ENCODE measurements around the gene RBP2.

RBP2 gene

DNA sequence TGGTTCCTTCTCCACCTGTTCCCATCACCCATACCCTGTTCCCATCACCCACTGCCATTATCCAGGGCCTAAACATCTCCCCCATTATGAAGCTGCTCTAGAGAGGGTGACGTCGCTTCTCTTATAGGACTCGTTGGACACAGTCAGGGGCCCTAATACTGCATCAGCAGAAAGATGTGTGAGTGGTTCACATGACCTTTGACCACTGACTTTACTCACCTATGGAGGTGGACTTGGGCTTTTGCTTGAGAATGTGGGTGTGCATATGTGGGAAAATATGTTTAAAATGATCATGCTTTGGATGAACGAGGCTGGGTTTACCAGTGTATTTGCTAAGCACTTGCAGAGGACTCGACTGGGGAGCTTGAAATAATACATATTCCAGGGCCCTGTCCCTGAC, 26.8 kb downstream of the RBP2 start:
- TF ChIP-seq, protein P1, sequence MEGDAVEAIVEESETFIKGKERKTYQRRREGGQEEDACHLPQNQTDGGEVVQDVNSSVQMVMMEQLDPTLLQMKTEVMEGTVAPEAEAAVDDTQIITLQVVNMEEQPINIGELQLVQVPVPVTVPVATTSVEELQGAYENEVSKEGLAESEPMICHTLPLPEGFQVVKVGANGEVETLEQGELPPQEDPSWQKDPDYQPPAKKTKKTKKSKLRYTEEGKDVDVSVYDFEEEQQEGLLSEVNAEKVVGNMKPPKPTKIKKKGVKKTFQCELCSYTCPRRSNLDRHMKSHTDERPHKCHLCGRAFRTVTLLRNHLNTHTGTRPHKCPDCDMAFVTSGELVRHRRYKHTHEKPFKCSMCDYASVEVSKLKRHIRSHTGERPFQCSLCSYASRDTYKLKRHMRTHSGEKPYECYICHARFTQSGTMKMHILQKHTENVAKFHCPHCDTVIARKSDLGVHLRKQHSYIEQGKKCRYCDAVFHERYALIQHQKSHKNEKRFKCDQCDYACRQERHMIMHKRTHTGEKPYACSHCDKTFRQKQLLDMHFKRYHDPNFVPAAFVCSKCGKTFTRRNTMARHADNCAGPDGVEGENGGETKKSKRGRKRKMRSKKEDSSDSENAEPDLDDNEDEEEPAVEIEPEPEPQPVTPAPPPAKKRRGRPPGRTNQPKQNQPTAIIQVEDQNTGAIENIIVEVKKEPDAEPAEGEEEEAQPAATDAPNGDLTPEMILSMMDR (IDR thresholded peaks at IDR 0.05; ENCODE audit: low read length, missing control alignments), result no peak
- DNase-seq (ENCODE audit: low read depth), result no peak
- H3K4me3 ChIP-seq (replicated peaks; ENCODE audit: low read depth, low read length), result no peak overlapping the region

DNA sequence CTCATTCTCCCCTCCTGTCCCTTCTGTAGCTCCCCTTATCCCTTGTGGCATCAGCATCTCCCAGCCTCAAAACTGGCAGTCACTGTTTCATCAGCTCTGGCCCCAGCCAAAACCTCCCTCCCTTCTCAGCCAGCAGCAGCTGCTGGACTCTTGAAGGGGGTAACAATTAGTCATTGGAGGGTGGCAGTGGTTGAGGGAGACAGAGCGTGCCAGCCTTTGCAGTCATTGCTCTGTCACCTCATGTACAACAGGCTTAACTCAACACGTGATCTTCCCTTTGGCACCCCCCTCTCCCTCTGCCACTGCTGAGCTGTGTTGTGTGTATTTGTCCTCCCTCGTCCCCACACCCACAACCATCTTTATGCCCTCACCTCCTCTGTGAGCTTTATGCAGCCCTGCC, 28.2 kb downstream of the RBP2 start:
- no peak overlapping the region for H3K4me3 ChIP-seq (replicated peaks; ENCODE audit: low read depth, low read length)
- TF ChIP-seq, protein P1 (IDR thresholded peaks at IDR 0.05; ENCODE audit: low read length, missing control alignments), result no peak
- DNase-seq (ENCODE audit: low read depth), result no peak

DNA sequence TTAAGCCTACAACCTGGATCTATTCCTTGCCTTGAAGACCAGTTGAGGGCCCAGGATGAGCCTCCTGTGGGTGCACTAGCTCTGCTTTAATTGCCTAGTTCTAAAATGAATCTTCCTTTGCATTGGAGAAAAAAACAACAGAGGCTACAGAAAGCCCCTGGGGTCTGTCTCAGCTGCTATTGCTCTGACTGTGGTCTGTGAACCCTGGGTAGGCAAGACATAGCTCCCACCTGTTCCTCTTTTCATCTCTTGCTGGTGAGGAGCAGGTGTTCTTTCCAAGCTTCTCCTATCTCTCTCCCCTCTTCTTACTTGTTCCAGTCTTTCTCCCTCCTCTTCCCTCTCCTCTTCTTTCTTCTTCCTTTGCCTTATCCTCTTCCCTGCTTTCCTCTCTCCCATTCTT, 28.8 kb downstream of the RBP2 start:
- H3K4me3 ChIP-seq (replicated peaks; ENCODE audit: low read depth, low read length), result no peak overlapping the region
- DNase-seq (ENCODE audit: low read depth), result no peak
- TF ChIP-seq, protein P1 (IDR thresholded peaks at IDR 0.05; ENCODE audit: low read length, missing control alignments), result no peak

DNA sequence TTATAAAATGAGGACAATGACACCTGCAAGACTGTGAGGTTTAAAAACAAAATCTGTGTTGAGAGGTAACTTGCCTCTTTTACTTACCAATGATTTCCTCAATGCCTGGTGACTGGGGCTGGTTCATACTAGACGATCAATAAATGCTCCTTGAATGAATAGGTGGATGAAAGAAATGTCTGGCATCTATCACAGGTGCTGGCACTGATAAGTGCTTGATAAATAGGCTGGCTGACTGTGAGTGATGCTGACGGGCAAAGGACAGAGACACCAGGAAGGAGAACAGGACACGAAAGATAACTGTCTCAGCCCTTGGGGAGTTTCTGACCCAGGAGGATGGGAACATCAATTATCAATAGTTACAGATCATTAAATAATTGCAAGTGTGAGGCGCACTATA, 31.9 kb downstream of the RBP2 start:
- TF ChIP-seq, protein P1 (IDR thresholded peaks at IDR 0.05; ENCODE audit: low read length, missing control alignments), result no peak
- DNase-seq (ENCODE audit: low read depth), result no peak
- no peak overlapping the region for H3K4me3 ChIP-seq (replicated peaks; ENCODE audit: low read depth, low read length)

DNA sequence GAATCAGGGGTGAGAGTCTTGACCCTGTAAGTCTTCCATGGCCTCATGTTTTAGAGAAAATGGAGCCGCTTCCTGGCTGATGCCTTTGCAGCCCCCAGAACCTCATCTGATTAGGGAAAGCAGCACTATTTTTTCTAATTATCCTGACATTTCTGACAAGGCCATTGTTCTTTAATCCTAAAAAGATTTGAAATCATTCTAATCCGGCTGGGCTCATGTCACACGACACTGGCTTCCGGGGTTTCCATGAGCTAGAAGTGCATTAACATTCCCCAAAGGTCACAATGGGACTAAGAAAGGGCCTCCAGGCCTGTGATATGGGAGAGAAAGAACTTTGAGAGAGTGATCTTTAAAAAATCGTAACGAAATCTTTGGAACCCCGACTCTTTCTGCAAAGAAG, 33.1 kb downstream of the RBP2 start:
- no peak for DNase-seq (ENCODE audit: low read depth)
- H3K4me3 ChIP-seq (replicated peaks; ENCODE audit: low read depth, low read length), result no peak overlapping the region
- TF ChIP-seq, protein P1 (IDR thresholded peaks at IDR 0.05; ENCODE audit: low read length, missing control alignments), result no peak

DNA sequence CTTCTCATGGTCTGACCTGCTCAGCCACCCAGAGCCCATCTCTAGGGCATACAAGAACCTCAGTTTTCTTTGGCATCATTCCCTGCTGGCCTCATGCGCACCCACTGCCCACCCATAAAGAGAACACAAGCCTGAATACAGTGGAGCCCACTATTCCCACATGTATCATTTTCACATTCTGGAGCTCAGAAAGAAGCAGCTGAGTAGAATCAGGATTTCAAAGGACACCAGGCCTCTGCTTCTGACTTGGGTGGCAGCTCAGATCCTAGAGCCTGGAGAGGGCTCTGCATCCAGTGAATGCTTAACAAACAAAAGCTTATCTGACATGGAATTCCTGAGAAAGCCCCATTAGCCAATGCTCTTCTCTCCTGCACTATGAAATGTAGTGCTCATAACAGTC, 34.7 kb downstream of the RBP2 start:
- no peak for DNase-seq (ENCODE audit: low read depth)
- TF ChIP-seq, protein P1 (IDR thresholded peaks at IDR 0.05; ENCODE audit: low read length, missing control alignments), result no peak
- H3K4me3 ChIP-seq (replicated peaks; ENCODE audit: low read depth, low read length), result no peak overlapping the region

DNA sequence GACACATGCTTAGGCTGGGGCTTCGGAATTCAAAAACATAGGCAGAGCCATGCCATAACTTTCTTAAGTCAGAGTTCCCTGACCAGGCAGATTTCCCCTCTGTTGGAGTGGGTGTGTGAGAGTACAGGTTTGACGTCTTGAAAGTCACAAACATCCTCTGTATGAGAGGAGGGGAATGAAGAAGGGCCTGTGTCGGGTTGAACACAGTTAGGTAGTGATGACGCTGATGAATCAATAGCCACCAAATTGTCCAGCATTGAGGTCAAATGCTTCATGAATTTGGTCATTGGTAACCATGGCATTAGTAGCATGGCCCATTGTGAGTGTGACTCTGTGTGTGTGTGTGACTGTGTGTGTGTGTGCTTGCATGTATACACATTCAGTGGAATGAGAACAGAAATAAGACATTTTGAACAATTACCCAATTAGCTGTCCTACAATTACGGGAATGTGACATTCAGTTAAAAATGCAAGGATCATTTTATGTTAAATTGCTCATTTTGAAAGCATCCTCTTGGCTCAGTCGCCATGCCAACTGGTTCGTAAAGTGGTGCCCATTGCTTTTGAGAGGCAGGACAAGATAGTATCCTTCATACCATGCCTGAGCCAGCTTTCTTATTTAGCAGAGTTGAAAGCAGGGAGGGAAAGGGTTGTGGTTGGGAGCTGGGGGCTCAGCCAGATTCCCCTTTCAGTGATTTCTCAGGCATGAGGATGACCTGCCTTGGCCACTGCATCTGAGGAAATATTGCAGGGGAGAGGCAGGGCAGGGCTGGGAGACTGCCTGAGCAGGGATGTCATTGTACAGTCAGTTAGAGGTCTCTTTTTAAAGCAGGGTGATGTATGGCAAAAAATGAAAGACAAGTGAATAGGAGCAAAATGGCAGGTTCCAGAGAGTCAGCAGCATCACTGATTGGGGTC, 35.4 kb downstream of the RBP2 start:
- no peak overlapping the region for H3K4me3 ChIP-seq (replicated peaks; ENCODE audit: low read depth, low read length)
- TF ChIP-seq, protein P1 (IDR thresholded peaks at IDR 0.05; ENCODE audit: low read length, missing control alignments), result no peak
- no peak for DNase-seq (ENCODE audit: low read depth)

Measured in fibroblast of pulmonary artery (primary cell).